ENCODE measurements around the gene COPE. TPM values are rescaled to one million over a fixed set of nuclear protein-coding genes. Genes with fewer than 3 reads are reported as not detected.

Gene COPE
- total RNA-seq, 4 donors from 2014 or later, result 112 to 223 (median 208) TPM

DNA sequence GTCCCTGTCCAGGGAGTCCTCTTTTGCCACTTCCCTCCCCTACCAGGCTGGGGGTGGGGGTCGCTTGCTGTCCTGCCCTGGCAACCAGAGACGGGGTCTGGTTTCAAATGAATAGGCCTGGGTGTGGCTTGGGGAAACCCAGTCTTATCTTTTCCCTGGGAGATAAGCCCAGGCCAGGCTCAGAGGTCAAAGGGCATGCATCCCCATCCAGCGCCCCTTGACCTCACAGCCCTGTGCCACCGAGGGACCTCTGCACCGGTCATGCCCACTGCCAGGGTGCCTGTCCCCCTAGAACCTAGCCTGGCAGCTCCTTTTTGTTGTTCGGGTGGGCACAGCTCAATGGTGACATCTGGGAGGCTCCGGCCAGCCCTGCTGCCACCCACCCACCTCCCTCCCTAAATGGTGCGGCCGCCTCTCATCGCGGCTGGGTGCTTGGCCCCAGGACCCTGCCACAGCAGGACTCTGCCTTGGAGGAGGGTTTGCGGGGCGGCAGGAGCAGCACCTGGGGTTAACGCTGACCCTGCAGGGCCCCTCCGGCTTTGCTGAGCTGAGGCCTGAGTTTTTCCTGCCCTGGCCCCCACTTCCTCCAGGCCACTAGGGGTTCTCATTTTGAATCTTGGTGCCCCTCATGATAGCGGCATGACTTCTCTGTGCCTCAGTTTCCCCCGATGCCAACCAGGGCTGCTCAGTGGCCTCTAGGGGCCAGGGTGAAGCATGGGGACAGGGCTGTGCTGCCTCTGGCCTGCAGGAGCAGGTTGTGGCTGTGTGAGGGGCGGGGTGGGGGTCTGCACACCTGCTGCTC lies 20.4 kb downstream of the COPE start:
- H3K27ac ChIP-seq, result no peak overlapping the region
- H3K27me3 ChIP-seq, result peaks cover 32% of the 10 kb centered on the region
- peaks cover 42% of the 10 kb centered on the region for H3K36me3 ChIP-seq
- TF ChIP-seq POLR2A (IDR thresholded peaks at IDR 0.05), result no peak
- TF ChIP-seq POLR2AphosphoS5 (IDR thresholded peaks at IDR 0.05), result no peak
- TF ChIP-seq EP300 (IDR thresholded peaks at IDR 0.05), result no peak
- TF ChIP-seq, protein P1, sequence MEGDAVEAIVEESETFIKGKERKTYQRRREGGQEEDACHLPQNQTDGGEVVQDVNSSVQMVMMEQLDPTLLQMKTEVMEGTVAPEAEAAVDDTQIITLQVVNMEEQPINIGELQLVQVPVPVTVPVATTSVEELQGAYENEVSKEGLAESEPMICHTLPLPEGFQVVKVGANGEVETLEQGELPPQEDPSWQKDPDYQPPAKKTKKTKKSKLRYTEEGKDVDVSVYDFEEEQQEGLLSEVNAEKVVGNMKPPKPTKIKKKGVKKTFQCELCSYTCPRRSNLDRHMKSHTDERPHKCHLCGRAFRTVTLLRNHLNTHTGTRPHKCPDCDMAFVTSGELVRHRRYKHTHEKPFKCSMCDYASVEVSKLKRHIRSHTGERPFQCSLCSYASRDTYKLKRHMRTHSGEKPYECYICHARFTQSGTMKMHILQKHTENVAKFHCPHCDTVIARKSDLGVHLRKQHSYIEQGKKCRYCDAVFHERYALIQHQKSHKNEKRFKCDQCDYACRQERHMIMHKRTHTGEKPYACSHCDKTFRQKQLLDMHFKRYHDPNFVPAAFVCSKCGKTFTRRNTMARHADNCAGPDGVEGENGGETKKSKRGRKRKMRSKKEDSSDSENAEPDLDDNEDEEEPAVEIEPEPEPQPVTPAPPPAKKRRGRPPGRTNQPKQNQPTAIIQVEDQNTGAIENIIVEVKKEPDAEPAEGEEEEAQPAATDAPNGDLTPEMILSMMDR (IDR thresholded peaks at IDR 0.05), result no peak
- peaks cover 26% of the 10 kb centered on the region for H3K4me1 ChIP-seq
- no peak overlapping the region for H3K4me3 ChIP-seq
- H3K9me3 ChIP-seq, result no peaks in the 10 kb centered on the region
- no peak for DNase-seq (ENCODE audit: low spot score in 2 of 2)
- WGBS, result 73% methylated on average over 8 of the region's 18 CpGs

DNA sequence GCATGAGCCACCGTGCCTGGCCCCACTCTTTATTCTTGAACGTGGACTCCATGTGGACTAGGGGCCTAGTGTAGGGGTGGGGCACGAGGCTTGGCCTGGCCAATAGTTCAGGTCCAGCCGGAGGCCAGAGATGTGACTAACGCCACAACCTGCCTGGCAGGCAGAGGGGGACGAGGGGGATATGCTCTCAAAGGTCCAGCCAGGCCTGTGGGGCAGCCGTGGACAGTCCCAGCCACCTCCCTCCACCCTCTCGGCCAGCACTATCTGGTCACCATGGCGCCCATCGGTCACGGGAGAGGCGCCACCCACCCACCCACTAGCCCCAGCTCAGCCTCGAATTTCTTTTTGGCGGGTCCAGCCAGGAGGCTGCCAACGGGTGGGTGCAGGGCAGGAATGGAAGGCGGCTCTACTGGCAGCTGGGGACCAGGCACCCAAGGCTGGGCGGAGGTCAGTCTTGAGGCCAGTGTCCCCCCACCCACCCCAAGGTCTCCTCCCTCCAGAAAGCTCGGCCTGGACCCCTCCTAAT lies 21.0 kb downstream of the COPE start:
- 75% methylated on average over 10 of the region's 18 CpGs for WGBS
- no peaks in the 10 kb centered on the region for H3K9me3 ChIP-seq
- H3K27ac ChIP-seq, result no peak overlapping the region
- DNase-seq (ENCODE audit: low spot score in 2 of 2), result no peak
- TF ChIP-seq, protein P1 (IDR thresholded peaks at IDR 0.05), result no peak
- TF ChIP-seq EP300 (IDR thresholded peaks at IDR 0.05) (no peak), POLR2A (IDR thresholded peaks at IDR 0.05) (no peak), POLR2AphosphoS5 (IDR thresholded peaks at IDR 0.05) (no peak)
- H3K36me3 ChIP-seq, result peaks cover 35% of the 10 kb centered on the region
- H3K4me3 ChIP-seq, result no peak overlapping the region
- H3K27me3 ChIP-seq, result peaks cover 35% of the 10 kb centered on the region
- H3K4me1 ChIP-seq, result peaks cover 26% of the 10 kb centered on the region

DNA sequence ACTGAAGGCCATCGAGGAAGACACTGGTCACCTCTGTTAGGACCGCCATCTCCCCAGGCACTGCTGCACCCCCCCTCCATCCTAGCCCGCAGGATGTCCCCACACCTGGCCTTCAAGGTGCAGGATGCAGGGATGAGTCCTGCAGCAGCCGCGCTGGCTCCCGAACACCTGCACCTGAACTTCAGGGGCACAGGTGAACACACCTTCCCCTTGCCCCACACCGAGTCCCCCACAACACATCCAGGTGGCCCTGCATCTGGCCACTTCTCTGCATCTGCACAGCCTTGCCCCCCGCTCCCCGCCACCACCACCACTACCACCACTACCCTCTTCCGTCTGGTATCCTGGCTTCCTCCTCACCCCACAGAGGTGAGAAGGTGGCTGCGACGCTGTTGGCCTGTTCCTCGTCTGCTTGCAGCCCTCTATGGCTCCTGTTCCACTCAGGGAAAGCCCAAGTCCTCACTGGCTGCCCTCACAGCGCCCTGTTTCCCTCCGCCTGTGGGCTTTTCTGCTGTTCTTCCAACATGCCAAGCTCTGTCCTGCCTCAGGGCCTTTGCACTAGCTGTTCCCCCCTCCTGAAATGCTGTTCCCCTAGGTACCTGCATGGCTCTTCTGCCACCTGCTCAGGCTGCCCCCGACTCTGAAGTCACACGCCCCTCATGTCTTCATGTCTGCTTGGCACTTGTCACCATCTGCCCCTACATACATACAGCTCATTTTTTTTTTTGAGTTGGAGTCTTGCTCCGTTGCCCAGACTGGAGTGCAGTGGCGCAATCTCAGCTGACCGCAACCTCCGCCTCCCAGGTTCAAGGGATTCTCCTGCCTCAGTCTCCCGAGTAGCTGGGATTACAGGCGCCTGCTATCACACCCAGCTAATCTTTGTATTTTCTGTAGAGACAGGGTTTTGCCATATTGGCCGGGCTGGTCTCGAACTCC lies 21.8 kb downstream of the COPE start:
- H3K9me3 ChIP-seq, result no peaks in the 10 kb centered on the region
- peaks cover 31% of the 10 kb centered on the region for H3K36me3 ChIP-seq
- H3K4me1 ChIP-seq, result peaks cover 26% of the 10 kb centered on the region
- TF ChIP-seq POLR2A (IDR thresholded peaks at IDR 0.05), result no peak
- TF ChIP-seq, protein P1 (IDR thresholded peaks at IDR 0.05), result no peak
- H3K27ac ChIP-seq, result no peak overlapping the region
- no peak for DNase-seq (ENCODE audit: low spot score in 2 of 2)
- H3K27me3 ChIP-seq, result peaks cover 35% of the 10 kb centered on the region
- 90% methylated on average over 19 of the region's 25 CpGs for WGBS
- H3K4me3 ChIP-seq, result no peak overlapping the region

DNA sequence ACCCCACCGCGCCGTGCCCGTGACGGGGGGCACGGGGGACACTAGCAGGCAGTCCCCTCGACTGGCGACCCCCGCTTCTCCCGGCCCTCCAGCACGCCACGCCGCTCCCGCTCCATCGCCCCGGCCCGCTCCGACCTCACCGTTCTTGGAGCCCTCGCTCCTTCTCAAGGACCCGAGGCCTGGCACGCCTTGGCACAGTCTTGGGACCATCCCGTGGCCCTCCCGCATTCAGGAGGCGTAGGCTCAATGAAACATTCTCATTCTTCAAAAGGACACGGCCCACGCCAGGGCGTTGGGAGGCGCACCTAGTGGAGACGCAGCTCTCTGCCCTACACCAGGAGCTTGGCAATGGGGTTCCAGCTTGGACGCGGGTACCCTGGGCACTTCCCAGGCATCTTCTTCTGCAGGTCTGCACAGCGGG lies 22.8 kb downstream of the COPE start:
- WGBS, result 25% methylated on average over 26 of the region's 33 CpGs
- H3K36me3 ChIP-seq, result peaks cover 27% of the 10 kb centered on the region
- no peak for DNase-seq (ENCODE audit: low spot score in 2 of 2)
- peaks cover 35% of the 10 kb centered on the region for H3K27me3 ChIP-seq
- peaks cover 26% of the 10 kb centered on the region for H3K4me1 ChIP-seq
- H3K27ac ChIP-seq, result no peak overlapping the region
- TF ChIP-seq, protein P1 (IDR thresholded peaks at IDR 0.05), result no peak
- TF ChIP-seq POLR2AphosphoS5 (IDR thresholded peaks at IDR 0.05), result no peak
- TF ChIP-seq EP300 (IDR thresholded peaks at IDR 0.05), result no peak
- no peak for TF ChIP-seq POLR2A (IDR thresholded peaks at IDR 0.05)
- H3K4me3 ChIP-seq, result peak overlapping the region; percentile 52
- H3K9me3 ChIP-seq, result no peaks in the 10 kb centered on the region

Measured in suprapubic skin (tissue), 4 donors.